ENCODE results near the gene RGS19.

Gene RGS19

GRCh38 chr20:64048402-64049044, 30.8 kb downstream of the RGS19 start:
- 4 to 5% methylated on average over 99 to 101 of the region's 101 CpGs for WGBS, 2 experiments
- Histone ChIP-seq H3K27ac (ENCODE audit: insufficient read depth, low read depth, low read length, poor library complexity, severe bottlenecking) (no peak overlapping the region), H3K27me3 (ENCODE audit: control insufficient read depth, insufficient read depth, low read length, poor library complexity, severe bottlenecking) (peaks cover 89% of the 10 kb centered on the region), H3K4me3 (ENCODE audit: insufficient read depth, low read depth, low read length) (peak overlapping the region; percentile 12), H3K4me1 (ENCODE audit: control insufficient read depth, insufficient read depth, low read length) (peaks cover 16% of the 10 kb centered on the region), H3K36me3 (ENCODE audit: control insufficient read depth, insufficient read depth, low read length) (no peaks in the 10 kb centered on the region), H3K9me3 (ENCODE audit: control insufficient read depth, low read length) (no peaks in the 10 kb centered on the region)

- Histone ChIP-seq H3K9me3 (ENCODE audit: control insufficient read depth, low read length) (no peaks in the 10 kb centered on the region), H3K4me3 (ENCODE audit: insufficient read depth, low read depth, low read length) (peak overlapping the region; percentile 12), H3K36me3 (ENCODE audit: control insufficient read depth, insufficient read depth, low read length) (no peaks in the 10 kb centered on the region), H3K27me3 (ENCODE audit: control insufficient read depth, insufficient read depth, low read length, poor library complexity, severe bottlenecking) (peaks cover 95% of the 10 kb centered on the region), H3K27ac (ENCODE audit: insufficient read depth, low read depth, low read length, poor library complexity, severe bottlenecking) (no peak overlapping the region), H3K4me1 (ENCODE audit: control insufficient read depth, insufficient read depth, low read length) (peaks cover 16% of the 10 kb centered on the region)
- 6 to 7% methylated on average over 49 of the region's 49 CpGs for WGBS, 2 experiments
Observed at GRCh38 chr20:64047968-64048401, 31.3 kb downstream of the RGS19 start.

- Histone ChIP-seq H3K27ac (ENCODE audit: insufficient read depth, low read depth, low read length, poor library complexity, severe bottlenecking) (no peak overlapping the region), H3K36me3 (ENCODE audit: control insufficient read depth, insufficient read depth, low read length) (no peaks in the 10 kb centered on the region), H3K4me1 (ENCODE audit: control insufficient read depth, insufficient read depth, low read length) (peaks cover 20% of the 10 kb centered on the region), H3K27me3 (ENCODE audit: control insufficient read depth, insufficient read depth, low read length, poor library complexity, severe bottlenecking) (peaks cover 96% of the 10 kb centered on the region), H3K9me3 (ENCODE audit: control insufficient read depth, low read length) (no peaks in the 10 kb centered on the region), H3K4me3 (ENCODE audit: insufficient read depth, low read depth, low read length) (no peak overlapping the region)
- WGBS, 2 experiments, result 88 to 90% methylated on average over 8 of the region's 8 CpGs
Observed at GRCh38 chr20:64047046-64047389, 32.3 kb downstream of the RGS19 start.

- no peaks in the 10 kb centered on the region for H3K36me3 ChIP-seq (ENCODE audit: control insufficient read depth, insufficient read depth, low read length)
- 73 to 75% methylated on average over 11 of the region's 11 CpGs for WGBS, 2 experiments
- peaks cover 98% of the 10 kb centered on the region for H3K27me3 ChIP-seq (ENCODE audit: control insufficient read depth, insufficient read depth, low read length, poor library complexity, severe bottlenecking)
- H3K4me3 ChIP-seq (ENCODE audit: insufficient read depth, low read depth, low read length), result no peak overlapping the region
- H3K9me3 ChIP-seq (ENCODE audit: control insufficient read depth, low read length), result no peaks in the 10 kb centered on the region
- H3K27ac ChIP-seq (ENCODE audit: insufficient read depth, low read depth, low read length, poor library complexity, severe bottlenecking), result no peak overlapping the region
- peaks cover 20% of the 10 kb centered on the region for H3K4me1 ChIP-seq (ENCODE audit: control insufficient read depth, insufficient read depth, low read length)
Observed at GRCh38 chr20:64045346-64046011, 33.8 kb downstream of the RGS19 start.

GRCh38 chr20:64044484-64045247, 34.7 kb downstream of the RGS19 start:
- Histone ChIP-seq H3K4me1 (ENCODE audit: control insufficient read depth, insufficient read depth, low read length) (peaks cover 16% of the 10 kb centered on the region), H3K9me3 (ENCODE audit: control insufficient read depth, low read length) (no peaks in the 10 kb centered on the region), H3K4me3 (ENCODE audit: insufficient read depth, low read depth, low read length) (no peak overlapping the region), H3K27me3 (ENCODE audit: control insufficient read depth, insufficient read depth, low read length, poor library complexity, severe bottlenecking) (peaks cover 98% of the 10 kb centered on the region), H3K27ac (ENCODE audit: insufficient read depth, low read depth, low read length, poor library complexity, severe bottlenecking) (no peak overlapping the region), H3K36me3 (ENCODE audit: control insufficient read depth, insufficient read depth, low read length) (no peaks in the 10 kb centered on the region)
- 81 to 84% methylated on average over 14 of the region's 14 CpGs for WGBS, 2 experiments

- H3K36me3 ChIP-seq (ENCODE audit: control insufficient read depth, insufficient read depth, low read length), result no peaks in the 10 kb centered on the region
- 95 to 97% methylated on average over 9 of the region's 9 CpGs for WGBS, 2 experiments
- peaks cover 98% of the 10 kb centered on the region for H3K27me3 ChIP-seq (ENCODE audit: control insufficient read depth, insufficient read depth, low read length, poor library complexity, severe bottlenecking)
- H3K4me1 ChIP-seq (ENCODE audit: control insufficient read depth, insufficient read depth, low read length), result peaks cover 16% of the 10 kb centered on the region
- no peak overlapping the region for H3K4me3 ChIP-seq (ENCODE audit: insufficient read depth, low read depth, low read length)
- H3K27ac ChIP-seq (ENCODE audit: insufficient read depth, low read depth, low read length, poor library complexity, severe bottlenecking), result no peak overlapping the region
- no peaks in the 10 kb centered on the region for H3K9me3 ChIP-seq (ENCODE audit: control insufficient read depth, low read length)
Observed at GRCh38 chr20:64043768-64044167, 35.5 kb downstream of the RGS19 start.

GRCh38 chr20:64042054-64042781, 37.1 kb downstream of the RGS19 start:
- 5% methylated on average over 44 to 55 of the region's 55 CpGs for WGBS, 2 experiments
- H3K27me3 ChIP-seq (ENCODE audit: control insufficient read depth, insufficient read depth, low read length, poor library complexity, severe bottlenecking), result peaks cover 98% of the 10 kb centered on the region
- no peaks in the 10 kb centered on the region for H3K36me3 ChIP-seq (ENCODE audit: control insufficient read depth, insufficient read depth, low read length)
- H3K4me3 ChIP-seq (ENCODE audit: insufficient read depth, low read depth, low read length), result peak overlapping the region; percentile 16
- no peaks in the 10 kb centered on the region for H3K9me3 ChIP-seq (ENCODE audit: control insufficient read depth, low read length)
- peaks cover 16% of the 10 kb centered on the region for H3K4me1 ChIP-seq (ENCODE audit: control insufficient read depth, insufficient read depth, low read length)
- no peak overlapping the region for H3K27ac ChIP-seq (ENCODE audit: insufficient read depth, low read depth, low read length, poor library complexity, severe bottlenecking)

- 20 to 34% methylated on average over 7 to 11 of the region's 11 CpGs for WGBS, 2 experiments
- peaks cover 17% of the 10 kb centered on the region for H3K4me1 ChIP-seq (ENCODE audit: control insufficient read depth, insufficient read depth, low read length)
- no peak overlapping the region for H3K27ac ChIP-seq (ENCODE audit: insufficient read depth, low read depth, low read length, poor library complexity, severe bottlenecking)
- no peaks in the 10 kb centered on the region for H3K9me3 ChIP-seq (ENCODE audit: control insufficient read depth, low read length)
- H3K27me3 ChIP-seq (ENCODE audit: control insufficient read depth, insufficient read depth, low read length, poor library complexity, severe bottlenecking), result peaks cover 98% of the 10 kb centered on the region
- H3K4me3 ChIP-seq (ENCODE audit: insufficient read depth, low read depth, low read length), result no peak overlapping the region
- no peaks in the 10 kb centered on the region for H3K36me3 ChIP-seq (ENCODE audit: control insufficient read depth, insufficient read depth, low read length)
Observed at GRCh38 chr20:64041781-64042053, 37.6 kb downstream of the RGS19 start.

GRCh38 chr20:64041040-64041780, 38.1 kb downstream of the RGS19 start:
- no peaks in the 10 kb centered on the region for H3K36me3 ChIP-seq (ENCODE audit: control insufficient read depth, insufficient read depth, low read length)
- no peaks in the 10 kb centered on the region for H3K9me3 ChIP-seq (ENCODE audit: control insufficient read depth, low read length)
- H3K27me3 ChIP-seq (ENCODE audit: control insufficient read depth, insufficient read depth, low read length, poor library complexity, severe bottlenecking), result peaks cover 95% of the 10 kb centered on the region
- 75% methylated on average over 15 of the region's 15 CpGs for WGBS, 2 experiments
- H3K27ac ChIP-seq (ENCODE audit: insufficient read depth, low read depth, low read length, poor library complexity, severe bottlenecking), result no peak overlapping the region
- peaks cover 22% of the 10 kb centered on the region for H3K4me1 ChIP-seq (ENCODE audit: control insufficient read depth, insufficient read depth, low read length)
- no peak overlapping the region for H3K4me3 ChIP-seq (ENCODE audit: insufficient read depth, low read depth, low read length)
